ENCODE results near the gene MSH2. TPM values are rescaled to one million over a fixed set of nuclear protein-coding genes. Genes with fewer than 3 reads are reported as not detected.

The MSH2 gene
- total RNA-seq, 1 experiment from 2014 or later: 29.9 TPM

DNA sequence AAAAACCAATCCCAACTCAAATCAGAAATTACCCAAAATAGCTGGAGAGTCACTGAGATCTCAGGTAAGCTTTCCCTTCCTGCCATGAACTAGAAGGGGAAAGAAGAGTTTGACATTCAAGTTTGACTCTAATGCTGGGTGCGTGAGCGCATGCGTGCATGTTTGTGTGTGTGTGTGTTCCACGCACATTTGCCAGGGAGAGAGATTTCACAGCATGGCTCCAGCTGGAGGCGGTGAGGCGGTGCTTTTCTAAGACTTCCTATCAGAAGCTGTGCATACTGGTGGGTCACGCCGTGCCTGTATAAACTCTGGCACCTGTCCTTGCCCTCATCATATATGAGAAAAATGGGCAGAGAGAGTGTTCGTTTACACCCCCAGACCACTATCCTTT, 116.2 kb downstream of the MSH2 start:
- DNase-seq (ENCODE audit: low read depth): no peak
- in situ Hi-C loops (cut with HindIII; ENCODE audit: low pct_unique_long_range_greater_than_20kb, low sequenced_read_pairs): no loop called here

- DNase-seq (ENCODE audit: low read depth): no peak
- in situ Hi-C loops (cut with HindIII; ENCODE audit: low pct_unique_long_range_greater_than_20kb, low sequenced_read_pairs): no loop called here
Measured at GRCh38 chr2:47519604-47520301, 116.8 kb downstream of the MSH2 start.

DNA sequence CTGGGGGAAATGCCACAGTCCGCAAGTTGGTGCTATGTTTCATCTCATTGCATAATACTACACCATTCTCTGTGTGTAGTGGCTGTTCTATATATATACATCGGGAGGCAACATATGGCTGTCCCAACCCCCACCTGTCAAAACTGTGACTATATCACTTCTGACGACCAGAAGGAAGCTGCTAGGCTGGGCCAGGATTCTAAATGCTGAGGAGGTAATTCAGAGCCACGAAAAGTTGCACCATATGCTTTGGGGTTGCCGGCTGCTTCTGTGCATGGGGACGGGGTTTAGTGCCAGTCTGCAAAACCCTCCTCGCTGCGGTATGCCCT, 117.3 kb downstream of the MSH2 start:
- DNase-seq (ENCODE audit: low read depth): no peak
- in situ Hi-C loops (cut with HindIII; ENCODE audit: low pct_unique_long_range_greater_than_20kb, low sequenced_read_pairs): no loop called here

- no peak for DNase-seq (ENCODE audit: low read depth)
- in situ Hi-C loops (cut with HindIII; ENCODE audit: low pct_unique_long_range_greater_than_20kb, low sequenced_read_pairs): no loop called here
Measured at GRCh38 chr2:47520825-47521665, 118.1 kb downstream of the MSH2 start.

- in situ Hi-C loops (cut with HindIII; ENCODE audit: low pct_unique_long_range_greater_than_20kb, low sequenced_read_pairs): no loop called here
Measured at GRCh38 chr2:47521666-47522285, 118.8 kb downstream of the MSH2 start.

GRCh38 chr2:47525167-47525566, 122.2 kb downstream of the MSH2 start:
- in situ Hi-C loops (cut with HindIII; ENCODE audit: low pct_unique_long_range_greater_than_20kb, low sequenced_read_pairs): no loop called here
- no peak for DNase-seq (ENCODE audit: low read depth)

More at GRCh38 chr2:47521666-47522285, 118.8 kb downstream of the MSH2 start:
- no peak for DNase-seq (ENCODE audit: low read depth)

DNA sequence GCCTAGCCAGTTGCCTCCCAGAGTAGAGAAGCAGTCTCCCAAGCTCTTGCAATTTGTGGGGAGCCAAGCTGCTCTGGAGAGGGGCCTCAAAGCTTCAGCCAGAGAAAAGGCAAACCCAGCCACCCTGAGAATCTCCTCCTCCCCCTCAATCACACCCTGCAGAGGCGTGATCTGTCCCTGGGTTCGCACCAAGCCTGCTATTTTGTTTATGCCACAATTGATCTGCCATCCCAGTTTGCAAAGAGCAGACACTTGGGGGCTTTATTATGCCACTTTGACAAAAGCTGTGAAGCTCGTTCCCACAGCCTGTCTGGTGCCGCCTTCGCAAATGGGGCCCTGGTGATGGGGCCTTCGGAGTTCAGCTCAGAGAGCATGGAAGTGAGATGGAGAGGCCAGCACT, 125.5 kb downstream of the MSH2 start:
- in situ Hi-C loops (cut with HindIII; ENCODE audit: low pct_unique_long_range_greater_than_20kb, low sequenced_read_pairs): no loop called here
- no peak for DNase-seq (ENCODE audit: low read depth)

DNA sequence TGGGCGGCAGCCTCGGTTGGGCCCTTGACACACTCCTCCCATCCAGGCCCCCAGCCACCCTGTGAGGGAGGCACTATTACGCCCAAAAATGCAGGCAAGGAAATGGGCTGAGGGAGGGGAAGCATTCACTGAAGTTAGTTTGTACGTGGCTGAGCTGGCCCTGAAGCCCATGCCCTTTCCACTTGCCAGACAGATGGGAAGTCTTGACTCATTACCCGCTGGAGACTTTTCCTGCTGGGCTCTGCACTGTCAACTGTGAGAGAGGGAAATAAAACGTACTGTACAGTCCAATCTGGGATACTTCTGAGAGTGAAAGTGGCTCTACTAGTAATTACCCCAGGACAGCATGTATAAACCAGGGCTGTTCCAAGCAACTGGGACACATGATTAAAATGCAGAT, 125.9 kb downstream of the MSH2 start:
- in situ Hi-C loops (cut with HindIII; ENCODE audit: low pct_unique_long_range_greater_than_20kb, low sequenced_read_pairs): no loop called here
- DNase-seq (ENCODE audit: low read depth): no peak

- no peak for DNase-seq (ENCODE audit: low read depth)
- in situ Hi-C loops (cut with HindIII; ENCODE audit: low pct_unique_long_range_greater_than_20kb, low sequenced_read_pairs): no loop called here
Measured at GRCh38 chr2:47530105-47530760, 127.3 kb downstream of the MSH2 start.

DNA sequence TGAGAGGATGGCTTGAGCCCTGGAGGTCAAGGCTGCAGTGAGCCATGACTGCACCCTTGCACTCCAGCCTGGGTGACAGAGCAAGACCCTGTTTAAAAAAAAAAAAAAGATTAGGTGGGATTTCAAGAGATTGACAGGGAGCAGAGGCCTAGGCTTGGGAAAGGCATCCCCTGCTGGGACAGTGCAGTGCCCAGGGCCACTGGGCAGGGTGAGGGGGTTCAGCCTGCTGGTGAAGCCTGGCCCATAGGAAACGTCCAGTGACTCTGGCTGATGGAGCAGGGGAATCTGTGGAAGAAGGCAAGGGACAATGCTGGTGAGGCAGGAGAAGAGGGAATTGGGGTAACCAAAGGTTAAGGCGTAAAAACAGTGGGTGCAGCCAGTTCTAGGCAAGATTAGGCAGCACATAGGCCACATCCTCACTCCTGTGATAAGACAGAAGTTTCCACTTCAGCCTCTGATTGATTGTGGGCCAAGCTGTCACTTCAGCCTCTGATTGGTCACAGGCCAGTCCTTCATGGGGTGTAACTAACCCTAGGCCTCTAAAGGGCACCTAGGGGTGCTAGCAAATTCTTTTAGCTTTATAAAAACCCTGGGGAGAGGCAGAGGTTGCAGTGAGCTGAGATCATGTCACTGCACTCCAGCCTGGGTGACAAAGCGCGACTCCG, 128.6 kb downstream of the MSH2 start:
- in situ Hi-C loops (cut with HindIII; ENCODE audit: low pct_unique_long_range_greater_than_20kb, low sequenced_read_pairs): no loop called here
- no peak for DNase-seq (ENCODE audit: low read depth)

Other genes with a start within 250 kb of the MSH2 start
- 0.37 and 3.2 TPM in 2 replicates for gene STPG4, start 247.8 kb upstream of the MSH2 start, total RNA-seq (2014; rRNA removed; shearing (Covaris generic); ENCODE audit: low replicate concordance)
- gene CALM2, start 226.6 kb upstream of the MSH2 start, total RNA-seq (2014; rRNA removed; shearing (Covaris generic); ENCODE audit: low replicate concordance): 953 and 1,027 TPM in 2 replicates
- gene EPCAM, start 33.8 kb upstream of the MSH2 start, total RNA-seq (2014; rRNA removed; shearing (Covaris generic); ENCODE audit: low replicate concordance): 0.61 and 2.3 TPM in 2 replicates
- gene KCNK12, start 167.8 kb downstream of the MSH2 start, total RNA-seq (2014; rRNA removed; shearing (Covaris generic); ENCODE audit: low replicate concordance): 2.3 and 3.5 TPM in 2 replicates